ENCODE data around the gene FAM83F.

The FAM83F gene

GRCh38 chr22:39994566-39995392, at the start of gene FAM83F:
Gene FAM83F (plus strand): TSS chr22:39994954. CDS start chr22:39995043, 89 bp downstream.
- DNase-seq (ENCODE audit: low spot score) = no peak

GRCh38 chr22:39946126-39946502, 48.6 kb upstream of the FAM83F start:
- no peak for DNase-seq (ENCODE audit: low spot score)

- no peak for DNase-seq (ENCODE audit: low spot score)
These were observed 48.1 kb upstream of the FAM83F start for GRCh38 chr22:39946503-39947219.

GRCh38 chr22:39947220-39948216, 47.2 kb upstream of the FAM83F start:
- no peak for DNase-seq (ENCODE audit: low spot score)

GRCh38 chr22:39949964-39950737, 44.6 kb upstream of the FAM83F start:
- no peak for DNase-seq (ENCODE audit: low spot score)

GRCh38 chr22:39951603-39952293, 43.0 kb upstream of the FAM83F start:
- DNase-seq (ENCODE audit: low spot score) = peak; percentile 42

GRCh38 chr22:39952347-39952746, 42.4 kb upstream of the FAM83F start:
- DNase-seq (ENCODE audit: low spot score) = no peak

GRCh38 chr22:39953101-39953500, 41.7 kb upstream of the FAM83F start:
- DNase-seq (ENCODE audit: low spot score) = no peak

GRCh38 chr22:39954584-39955055, 40.1 kb upstream of the FAM83F start:
- DNase-seq (ENCODE audit: low spot score) = peak; percentile 28

- no peak for DNase-seq (ENCODE audit: low spot score)
These were observed 39.1 kb upstream of the FAM83F start for GRCh38 chr22:39955675-39956074.

GRCh38 chr22:39956932-39957664, 37.7 kb upstream of the FAM83F start:
- no peak for DNase-seq (ENCODE audit: low spot score)

GRCh38 chr22:39958009-39958711, 36.6 kb upstream of the FAM83F start:
- no peak for DNase-seq (ENCODE audit: low spot score)

GRCh38 chr22:39958949-39959639, 35.7 kb upstream of the FAM83F start:
- no peak for DNase-seq (ENCODE audit: low spot score)

GRCh38 chr22:39959640-39960447, 34.9 kb upstream of the FAM83F start, which contains the start of gene TMA7B:
Gene TMA7B (plus strand): TSS chr22:39960397. CDS start chr22:39964375, 3,978 bp downstream.
- peak; percentile 42 for DNase-seq (ENCODE audit: low spot score)

- peak; percentile 82 for DNase-seq (ENCODE audit: low spot score)
These were observed 33.7 kb upstream of the FAM83F start for GRCh38 chr22:39960791-39961746.

- DNase-seq (ENCODE audit: low spot score) = no peak
These were observed 32.7 kb upstream of the FAM83F start for GRCh38 chr22:39962071-39962470.

All from CD4-positive, alpha-beta T cell treated with Interleukin-2 at 100 ng/mL for 4 hours (primary cell).